Ascending aorta (tissue), 2 donors: ENCODE measurements around the gene SHISA6. TPM values are rescaled to one million over a fixed set of nuclear protein-coding genes. Genes with fewer than 3 reads are reported as not detected.
"Not testable (repeated sequence)": the region's sequence is repeated elsewhere in the genome, so short reads cannot be mapped to it uniquely, and the experiment has no call there.

Experiments used
- DNase-seq, 2 donors: peaks; one replicate each; pipeline ENCODE4 v3.0.0-alpha.2; 2019; ENCODE audit warnings: low spot score in 2 of 2
- H3K27ac ChIP-seq, 2 donors: fragments of 200-600 bp; sonication (generic); one replicate each; pipeline ENCODE4 v1.5.1; 2016 to 2017; ENCODE audit warnings: mild to moderate bottlenecking in 1 of 2
- H3K27me3 ChIP-seq: fragments of 200-600 bp; sonication (generic); one replicate; pipeline ENCODE4 v1.5.1; 2017
- H3K36me3 ChIP-seq, 2 donors: fragments of 200-600 bp; sonication (generic); one replicate each; pipeline ENCODE4 v1.5.1; 2016
- H3K4me1 ChIP-seq, 2 donors: fragments of 200-600 bp; sonication (generic); one replicate each; pipeline ENCODE4 v1.5.1; 2016 to 2017; ENCODE audit warnings: mild to moderate bottlenecking in 1 of 2
- H3K4me3 ChIP-seq, 2 donors: fragments of 200-600 bp; sonication (generic); one replicate each; pipeline ENCODE4 v1.5.1; 2016 to 2017; ENCODE audit warnings: mild to moderate bottlenecking in 1 of 2
- H3K9me3 ChIP-seq, 2 donors: fragments of 200-600 bp; sonication (generic); one replicate each; pipeline ENCODE4 v1.5.1; 2016
- intact Hi-C: fragments of 100-400 bp; cut with DNase I; formaldehyde crosslinking; loops from one replicate; pipeline ENCODE4 v1.15.1; 2023
- total RNA-seq: library from RNA; depleted of rRNA; stranded (reverse); fragments of >200 nt; gene quantifications from one replicate; pipeline ENCODE4 v1.1.0, GENCODE V29; 2016
- TF ChIP-seq, protein P1 (sequence below), 3 experiments: fragments of 200-600 bp in 2 of 3; fragments of 450-650 bp in 1 of 3; sonication (generic) in 2 of 3; IDR thresholded peaks; one replicate each; pipeline ENCODE4 v1.5.1; 2016 to 2019; ENCODE audit warnings: antibody characterized with exemption in 3 of 3, mild to moderate bottlenecking in 1 of 3, moderate library complexity in 1 of 3

Gene SHISA6
- total RNA-seq, 1 donor from 2014 or later, result 0.11 TPM

- Histone ChIP-seq H3K4me3 (no peak overlapping the region), H3K36me3 (no peaks in the 10 kb centered on the region), H3K27me3 (no peaks in the 10 kb centered on the region), H3K27ac (no peak overlapping the region), H3K4me1 (no peaks in the 10 kb centered on the region), H3K9me3 (no peaks in the 10 kb centered on the region)
- DNase-seq, result no peak
- intact Hi-C loops, result loop anchor here (5.0 kb wide), 1 partner anchor 582 kb away; no protein-coding TSS in a partner anchor
- TF ChIP-seq, protein P1, sequence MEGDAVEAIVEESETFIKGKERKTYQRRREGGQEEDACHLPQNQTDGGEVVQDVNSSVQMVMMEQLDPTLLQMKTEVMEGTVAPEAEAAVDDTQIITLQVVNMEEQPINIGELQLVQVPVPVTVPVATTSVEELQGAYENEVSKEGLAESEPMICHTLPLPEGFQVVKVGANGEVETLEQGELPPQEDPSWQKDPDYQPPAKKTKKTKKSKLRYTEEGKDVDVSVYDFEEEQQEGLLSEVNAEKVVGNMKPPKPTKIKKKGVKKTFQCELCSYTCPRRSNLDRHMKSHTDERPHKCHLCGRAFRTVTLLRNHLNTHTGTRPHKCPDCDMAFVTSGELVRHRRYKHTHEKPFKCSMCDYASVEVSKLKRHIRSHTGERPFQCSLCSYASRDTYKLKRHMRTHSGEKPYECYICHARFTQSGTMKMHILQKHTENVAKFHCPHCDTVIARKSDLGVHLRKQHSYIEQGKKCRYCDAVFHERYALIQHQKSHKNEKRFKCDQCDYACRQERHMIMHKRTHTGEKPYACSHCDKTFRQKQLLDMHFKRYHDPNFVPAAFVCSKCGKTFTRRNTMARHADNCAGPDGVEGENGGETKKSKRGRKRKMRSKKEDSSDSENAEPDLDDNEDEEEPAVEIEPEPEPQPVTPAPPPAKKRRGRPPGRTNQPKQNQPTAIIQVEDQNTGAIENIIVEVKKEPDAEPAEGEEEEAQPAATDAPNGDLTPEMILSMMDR (IDR thresholded peaks at IDR 0.05), result no peak
These were observed 68.0 kb downstream of the SHISA6 start for GRCh38 chr17:11309033-11309432.

DNA sequence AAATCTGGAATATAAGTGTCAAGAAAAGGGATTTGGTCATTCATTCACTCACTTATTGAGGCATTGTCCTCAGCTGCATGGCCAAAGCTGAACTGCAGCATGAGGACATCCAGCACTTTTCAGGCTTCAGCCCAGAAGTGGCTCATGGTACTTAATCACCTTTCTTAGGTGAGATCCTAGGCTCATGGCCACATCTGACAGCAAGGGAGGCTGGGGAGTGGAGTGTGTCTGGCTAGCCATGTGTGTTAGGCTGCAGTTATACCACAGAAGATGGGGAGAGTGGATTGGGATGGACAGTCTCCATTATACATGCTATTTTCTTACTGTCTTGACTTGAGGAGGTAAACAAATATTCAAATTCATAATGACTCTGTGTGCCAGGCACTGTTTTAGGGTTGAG, 68.8 kb downstream of the SHISA6 start:
- H3K27me3 ChIP-seq, result no peaks in the 10 kb centered on the region
- TF ChIP-seq, protein P1 (IDR thresholded peaks at IDR 0.05), result no peak
- H3K36me3 ChIP-seq, result no peaks in the 10 kb centered on the region
- no peak overlapping the region for H3K27ac ChIP-seq
- H3K4me3 ChIP-seq, result no peak overlapping the region
- no peaks in the 10 kb centered on the region for H3K9me3 ChIP-seq
- intact Hi-C loops, result loop anchor here (5.0 kb wide), 1 partner anchor 583 kb away; no protein-coding TSS in a partner anchor
- H3K4me1 ChIP-seq, result no peaks in the 10 kb centered on the region
- DNase-seq, result no peak

GRCh38 chr17:11316451-11316850, 75.4 kb downstream of the SHISA6 start:
- H3K27ac ChIP-seq, H3K9me3 ChIP-seq, H3K4me3 ChIP-seq, intact Hi-C loops, H3K36me3 ChIP-seq, H3K4me1 ChIP-seq, H3K27me3 ChIP-seq: not testable (repeated sequence)
- DNase-seq, result peak in 1 of 2 donors; percentile 45

- peak in 1 of 2 donors; percentile 25 for DNase-seq
- TF ChIP-seq, protein P1 (IDR thresholded peaks at IDR 0.05), result no peak
- intact Hi-C loops, result no loop called here
These were observed 77.2 kb downstream of the SHISA6 start for GRCh38 chr17:11318207-11318606.

GRCh38 chr17:11319894-11320293, 78.9 kb downstream of the SHISA6 start:
- H3K27me3 ChIP-seq, result no peaks in the 10 kb centered on the region
- no peak overlapping the region for H3K27ac ChIP-seq
- no peaks in the 10 kb centered on the region for H3K4me1 ChIP-seq
- H3K9me3 ChIP-seq, result no peaks in the 10 kb centered on the region
- no peaks in the 10 kb centered on the region for H3K36me3 ChIP-seq
- intact Hi-C loops, result no loop called here
- no peak for DNase-seq
- TF ChIP-seq, protein P1 (IDR thresholded peaks at IDR 0.05), result no peak
- no peak overlapping the region for H3K4me3 ChIP-seq

More at GRCh38 chr17:11318207-11318606, 77.2 kb downstream of the SHISA6 start:
- H3K4me3 ChIP-seq, result no peak overlapping the region
- no peaks in the 10 kb centered on the region for H3K4me1 ChIP-seq
- no peaks in the 10 kb centered on the region for H3K36me3 ChIP-seq
- H3K9me3 ChIP-seq, result no peaks in the 10 kb centered on the region
- H3K27me3 ChIP-seq, result no peaks in the 10 kb centered on the region
- no peak overlapping the region for H3K27ac ChIP-seq

DNA sequence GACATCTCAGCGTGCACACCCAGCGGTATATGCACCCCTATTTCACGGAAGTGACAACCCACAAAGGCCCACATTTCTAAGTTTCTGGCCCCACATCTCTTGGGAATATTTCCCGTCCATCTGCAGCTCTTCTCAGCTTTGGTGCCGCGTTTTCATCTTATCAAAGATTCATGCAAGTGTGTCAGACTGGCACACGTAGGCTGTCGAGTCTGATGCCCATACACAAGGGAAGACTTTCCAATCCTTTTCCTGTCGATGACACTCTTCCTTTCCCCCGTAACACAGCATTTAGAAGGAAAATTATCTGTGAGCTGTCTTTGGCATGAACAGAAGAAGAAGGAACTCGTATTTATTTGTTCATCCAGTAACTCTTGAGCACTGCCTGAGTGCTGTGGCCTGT, 83.0 kb downstream of the SHISA6 start:
- H3K36me3 ChIP-seq, result no peaks in the 10 kb centered on the region
- intact Hi-C loops, result no loop called here
- no peaks in the 10 kb centered on the region for H3K4me1 ChIP-seq
- H3K4me3 ChIP-seq, result no peak overlapping the region
- no peaks in the 10 kb centered on the region for H3K9me3 ChIP-seq
- H3K27me3 ChIP-seq, result no peaks in the 10 kb centered on the region
- no peak overlapping the region for H3K27ac ChIP-seq
- DNase-seq, result no peak
- TF ChIP-seq, protein P1 (IDR thresholded peaks at IDR 0.05), result no peak
